MM.1S (cell line): ENCODE results near the gene RHOBTB3.

Experiments
- EZH2 ChIP-seq: fragments of 300-600 bp; sonication (generic); optimal IDR thresholded peaks from 2 replicates; pipeline ENCODE3; 2017; ENCODE audit warnings: low read depth, mild to moderate bottlenecking, antibody characterized with exemption, low read length, mixed read lengths
- EZH2phosphoT487 ChIP-seq: fragments of 300-600 bp; sonication (generic); IDR thresholded peaks from 2 replicates; pipeline ENCODE4 v1.6.1; 2018; ENCODE audit warnings: antibody characterized with exemption, low read length
- TF ChIP-seq, protein P1 (sequence below): fragments of 300-600 bp; sonication (generic); IDR thresholded peaks from 2 replicates; pipeline ENCODE4 v1.5.1; 2016; ENCODE audit warnings: antibody characterized with exemption, low read length, mixed read lengths

DNA sequence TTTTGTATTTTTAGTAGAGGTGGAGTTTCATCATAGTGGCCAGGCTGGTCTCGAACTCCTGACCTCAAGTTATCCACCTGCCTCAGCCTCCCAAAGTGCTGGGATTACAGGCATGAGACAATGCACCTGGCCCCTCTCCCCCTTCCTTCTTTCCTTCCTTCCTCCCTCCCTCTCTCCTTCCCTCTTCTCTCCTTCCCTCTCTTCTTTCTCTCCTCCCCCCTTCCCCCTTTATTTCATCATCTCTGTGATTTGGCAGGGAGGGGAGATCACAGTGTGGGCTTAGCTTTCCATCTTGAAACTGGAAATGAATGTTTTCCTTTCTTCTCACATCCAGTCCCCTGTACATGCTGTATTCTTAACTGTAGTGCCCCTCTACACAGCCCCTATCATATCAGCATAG, 12.7 kb downstream of the RHOBTB3 start:
- TF ChIP-seq EZH2phosphoT487 (no peak), EZH2 (no peak)
- TF ChIP-seq, protein P1, sequence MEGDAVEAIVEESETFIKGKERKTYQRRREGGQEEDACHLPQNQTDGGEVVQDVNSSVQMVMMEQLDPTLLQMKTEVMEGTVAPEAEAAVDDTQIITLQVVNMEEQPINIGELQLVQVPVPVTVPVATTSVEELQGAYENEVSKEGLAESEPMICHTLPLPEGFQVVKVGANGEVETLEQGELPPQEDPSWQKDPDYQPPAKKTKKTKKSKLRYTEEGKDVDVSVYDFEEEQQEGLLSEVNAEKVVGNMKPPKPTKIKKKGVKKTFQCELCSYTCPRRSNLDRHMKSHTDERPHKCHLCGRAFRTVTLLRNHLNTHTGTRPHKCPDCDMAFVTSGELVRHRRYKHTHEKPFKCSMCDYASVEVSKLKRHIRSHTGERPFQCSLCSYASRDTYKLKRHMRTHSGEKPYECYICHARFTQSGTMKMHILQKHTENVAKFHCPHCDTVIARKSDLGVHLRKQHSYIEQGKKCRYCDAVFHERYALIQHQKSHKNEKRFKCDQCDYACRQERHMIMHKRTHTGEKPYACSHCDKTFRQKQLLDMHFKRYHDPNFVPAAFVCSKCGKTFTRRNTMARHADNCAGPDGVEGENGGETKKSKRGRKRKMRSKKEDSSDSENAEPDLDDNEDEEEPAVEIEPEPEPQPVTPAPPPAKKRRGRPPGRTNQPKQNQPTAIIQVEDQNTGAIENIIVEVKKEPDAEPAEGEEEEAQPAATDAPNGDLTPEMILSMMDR, result no peak
